SK-N-SH treated with all-trans-retinoic acid at 6 μM for 48 hours (cell line): ENCODE data around the gene MVB12B.

Experiments
- ARNTL ChIP-seq: fragments of 450-650 bp; formaldehyde crosslinking; IDR thresholded peaks from 2 replicates; pipeline ENCODE4 v1.5.0; 2020; ENCODE audit warnings: low read depth, mild to moderate bottlenecking, moderate library complexity, borderline replicate concordance
- BACH2 ChIP-seq: fragments of 250-450 bp; sonication (Bioruptor Pico); IDR thresholded peaks from 2 replicates; pipeline ENCODE4 v1.9.0; 2021; ENCODE audit warnings: mild to moderate bottlenecking, borderline replicate concordance
- CREB5 ChIP-seq: fragments of 250-450 bp; sonication (Bioruptor Pico); IDR thresholded peaks from 2 replicates; pipeline ENCODE4 v1.5.1; 2020; ENCODE audit warnings: low read depth, mild to moderate bottlenecking, moderate library complexity
- CSDC2 ChIP-seq: fragments of 250-450 bp; sonication (Bioruptor Pico); IDR thresholded peaks from 2 replicates; pipeline ENCODE4 v1.5.0; 2020; ENCODE audit warnings: mild to moderate bottlenecking, moderate library complexity
- ESRRG ChIP-seq: fragments of 250-450 bp; sonication (Bioruptor Pico); IDR thresholded peaks from 2 replicates; pipeline ENCODE4 v1.6.1; 2021; ENCODE audit warnings: mild to moderate bottlenecking
- OSR1 ChIP-seq: fragments of 250-450 bp; sonication (Bioruptor Pico); IDR thresholded peaks from 2 replicates; pipeline ENCODE4 v1.8.0; 2022; ENCODE audit warnings: moderate library complexity, mild to moderate bottlenecking, inconsistent platforms
- PATZ1 ChIP-seq: fragments of 250-450 bp; sonication (Bioruptor Pico); IDR thresholded peaks from 2 replicates; pipeline ENCODE4 v1.8.0; 2020; ENCODE audit warnings: mild to moderate bottlenecking, moderate library complexity, borderline replicate concordance
- RARB ChIP-seq: fragments of 250-450 bp; sonication (Bioruptor Pico); IDR thresholded peaks from 2 replicates; pipeline ENCODE4 v1.8.0; 2021; ENCODE audit warnings: mild to moderate bottlenecking, moderate library complexity
- SNAI2 ChIP-seq: fragments of 250-450 bp; sonication (Bioruptor Pico); IDR thresholded peaks from 2 replicates; pipeline ENCODE4 v1.5.0; 2020; ENCODE audit warnings: mild to moderate bottlenecking, moderate library complexity
- TCF4 ChIP-seq: fragments of 250-450 bp; sonication (Bioruptor Pico); IDR thresholded peaks from 2 replicates; pipeline ENCODE4 v1.8.0; 2021; ENCODE audit warnings: mild to moderate bottlenecking, moderate library complexity, borderline replicate concordance
- ZC3H10 ChIP-seq: fragments of 250-450 bp; sonication (Bioruptor Pico); IDR thresholded peaks from 2 replicates; pipeline ENCODE4 v1.5.1; 2021; ENCODE audit warnings: mild to moderate bottlenecking, moderate library complexity
- ZFP3 ChIP-seq: fragments of 250-450 bp; sonication (Bioruptor Pico); IDR thresholded peaks from 2 replicates; pipeline ENCODE4 v1.5.0; 2020; ENCODE audit warnings: mild to moderate bottlenecking, moderate library complexity
- ZFP30 ChIP-seq: fragments of 450-650 bp; formaldehyde crosslinking; IDR thresholded peaks from 2 replicates; pipeline ENCODE4 v1.5.0; 2022; ENCODE audit warnings: mild to moderate bottlenecking, moderate library complexity
- ZNF8 ChIP-seq: fragments of 450-650 bp; formaldehyde crosslinking; IDR thresholded peaks from 2 replicates; pipeline ENCODE4 v1.5.0; 2020; ENCODE audit warnings: mild to moderate bottlenecking, moderate library complexity

- no peak for TF ChIP-seq ESRRG
- TF ChIP-seq ZC3H10 (CRISPR knock-in tag): no peak
- TF ChIP-seq PATZ1: no peak
- no peak for TF ChIP-seq CREB5 (CRISPR knock-in tag)
- TF ChIP-seq ARNTL: no peak
- no peak for TF ChIP-seq RARB (CRISPR knock-in tag)
- no peak for TF ChIP-seq TCF4 (CRISPR knock-in tag)
- TF ChIP-seq SNAI2 (CRISPR knock-in tag): no peak
- TF ChIP-seq ZFP30 (CRISPR knock-in tag): no peak
- TF ChIP-seq BACH2 (CRISPR knock-in tag): no peak
- no peak for TF ChIP-seq CSDC2
- no peak for TF ChIP-seq OSR1 (CRISPR knock-in tag)
- TF ChIP-seq ZFP3 (CRISPR knock-in tag): no peak
- TF ChIP-seq ZNF8: no peak
These were observed 62.5 kb downstream of the MVB12B start for GRCh38 chr9:126388964-126389708.
